DOHH2 (cell line): Measurements from ENCODE around the gene TLNRD1.
"Not testable (repeated sequence)": the region's sequence is repeated elsewhere in the genome, so short reads cannot be mapped to it uniquely, and the experiment has no call there.

Experiments
- EZH2phosphoT487 ChIP-seq: fragments of 200-600 bp; sonication (generic); IDR thresholded peaks from 2 replicates; pipeline ENCODE4 v1.6.1; 2017; ENCODE audit warnings: borderline replicate concordance, mild to moderate bottlenecking, antibody characterized with exemption, low read length, moderate library complexity, mixed read lengths
- TF ChIP-seq, protein P1 (sequence below): fragments of 200-600 bp; sonication (generic); IDR thresholded peaks from one replicate; pipeline ENCODE4 v1.5.1; 2014; ENCODE audit warnings: antibody characterized with exemption, mild to moderate bottlenecking, low read depth, low read length; ENCODE audit not compliant: poor library complexity, severe bottlenecking

DNA sequence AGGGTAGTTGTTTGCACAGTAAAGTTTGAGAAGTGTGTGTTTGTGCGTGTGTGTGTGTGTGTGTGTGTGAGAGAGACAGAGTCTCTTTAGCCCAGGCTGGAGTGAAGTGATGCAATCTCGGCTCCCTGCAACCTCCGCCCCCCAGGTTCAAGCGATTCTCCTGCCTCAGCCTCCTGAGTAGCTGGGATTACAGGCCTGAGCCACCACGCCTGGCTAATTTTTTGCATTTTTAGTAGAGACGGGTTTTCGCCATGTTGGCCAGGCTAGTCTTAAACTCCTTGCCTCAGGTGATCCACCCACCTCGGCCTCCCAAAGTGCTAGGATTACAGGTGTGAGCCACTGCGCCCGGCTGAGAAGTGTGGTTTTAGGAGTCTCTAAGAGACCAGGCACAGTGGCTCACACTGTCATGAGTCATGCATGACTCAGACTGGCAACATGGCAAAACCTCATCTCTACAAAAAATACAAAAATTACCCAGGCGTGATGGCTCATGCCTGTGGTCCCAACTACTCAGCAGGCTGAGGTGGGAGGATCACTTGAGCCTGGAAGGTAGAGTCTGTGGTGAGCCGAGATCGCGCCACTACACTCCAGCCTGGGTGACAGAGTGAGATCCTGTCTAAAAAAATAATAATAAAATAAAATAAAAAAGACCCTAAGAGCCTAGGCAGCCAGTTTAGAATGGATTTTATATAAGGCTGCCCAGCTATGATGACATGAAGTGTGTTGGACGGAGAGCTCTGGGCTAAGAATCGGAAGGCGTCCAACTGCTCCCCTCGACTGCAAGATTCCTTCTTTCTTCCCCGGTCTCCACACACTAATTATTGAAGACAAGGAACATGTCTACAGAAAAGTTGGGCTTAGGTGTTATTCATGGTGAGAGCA is 44.9 kb upstream of the TLNRD1 start:
- TF ChIP-seq, protein P1, sequence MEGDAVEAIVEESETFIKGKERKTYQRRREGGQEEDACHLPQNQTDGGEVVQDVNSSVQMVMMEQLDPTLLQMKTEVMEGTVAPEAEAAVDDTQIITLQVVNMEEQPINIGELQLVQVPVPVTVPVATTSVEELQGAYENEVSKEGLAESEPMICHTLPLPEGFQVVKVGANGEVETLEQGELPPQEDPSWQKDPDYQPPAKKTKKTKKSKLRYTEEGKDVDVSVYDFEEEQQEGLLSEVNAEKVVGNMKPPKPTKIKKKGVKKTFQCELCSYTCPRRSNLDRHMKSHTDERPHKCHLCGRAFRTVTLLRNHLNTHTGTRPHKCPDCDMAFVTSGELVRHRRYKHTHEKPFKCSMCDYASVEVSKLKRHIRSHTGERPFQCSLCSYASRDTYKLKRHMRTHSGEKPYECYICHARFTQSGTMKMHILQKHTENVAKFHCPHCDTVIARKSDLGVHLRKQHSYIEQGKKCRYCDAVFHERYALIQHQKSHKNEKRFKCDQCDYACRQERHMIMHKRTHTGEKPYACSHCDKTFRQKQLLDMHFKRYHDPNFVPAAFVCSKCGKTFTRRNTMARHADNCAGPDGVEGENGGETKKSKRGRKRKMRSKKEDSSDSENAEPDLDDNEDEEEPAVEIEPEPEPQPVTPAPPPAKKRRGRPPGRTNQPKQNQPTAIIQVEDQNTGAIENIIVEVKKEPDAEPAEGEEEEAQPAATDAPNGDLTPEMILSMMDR: not testable (repeated sequence)
- not testable (repeated sequence) for TF ChIP-seq EZH2phosphoT487
